GM21717 (cell line): ENCODE data around the gene CYYR1.
"Not testable (repeated sequence)": the region's sequence is repeated elsewhere in the genome, so short reads cannot be mapped to it uniquely, and the experiment has no call there.

ENCODE experiments used
- ATAC-seq: cut with Tn5 transposase; IDR thresholded peaks from one replicate; pipeline ENCODE4 v1.9.1; 2021; ENCODE audit warnings: mild to moderate bottlenecking, moderate library complexity; ENCODE audit not compliant: unreplicated experiment

The CYYR1 gene

GRCh38 chr21:26491663-26492062 lies 81.4 kb downstream of the CYYR1 start:
- no peak for ATAC-seq

DNA sequence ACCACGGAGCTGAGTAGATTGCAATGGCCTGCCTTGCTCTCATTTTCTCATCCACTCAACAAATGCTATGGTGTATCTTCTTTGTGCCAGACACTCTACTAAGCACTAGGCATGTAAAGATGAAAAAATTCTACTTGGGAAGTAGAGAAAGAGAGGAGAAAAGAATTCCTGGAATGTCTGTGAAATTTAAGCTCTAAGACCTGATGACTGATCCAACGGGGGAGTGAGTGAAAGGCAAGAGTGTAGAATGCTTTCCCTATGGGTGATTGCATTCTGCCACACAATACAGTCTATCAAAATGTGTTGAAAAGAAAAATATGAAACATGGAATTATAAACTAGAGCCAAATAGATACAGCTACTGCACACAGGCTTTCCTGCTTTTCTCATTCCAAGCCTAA lies 82.3 kb downstream of the CYYR1 start:
- ATAC-seq = no peak

DNA sequence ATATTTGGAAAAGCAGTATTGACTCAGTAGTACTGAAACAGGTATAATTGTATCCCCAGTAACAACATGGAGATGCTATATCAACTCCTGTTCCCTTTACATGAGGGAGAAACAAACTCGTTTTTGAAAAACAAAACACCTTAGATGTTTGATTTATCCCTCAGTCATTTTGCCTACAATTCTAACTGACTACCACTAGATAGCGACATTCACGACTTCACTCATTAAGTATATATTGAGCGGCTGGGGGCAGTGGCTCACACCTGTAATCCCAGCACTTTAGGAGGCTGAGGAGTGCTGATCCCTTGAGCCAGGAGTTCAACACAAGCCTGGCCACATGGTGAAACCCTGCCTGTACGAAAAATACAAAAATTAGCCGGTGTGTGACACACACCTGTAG lies 83.3 kb downstream of the CYYR1 start:
- ATAC-seq = no peak

DNA sequence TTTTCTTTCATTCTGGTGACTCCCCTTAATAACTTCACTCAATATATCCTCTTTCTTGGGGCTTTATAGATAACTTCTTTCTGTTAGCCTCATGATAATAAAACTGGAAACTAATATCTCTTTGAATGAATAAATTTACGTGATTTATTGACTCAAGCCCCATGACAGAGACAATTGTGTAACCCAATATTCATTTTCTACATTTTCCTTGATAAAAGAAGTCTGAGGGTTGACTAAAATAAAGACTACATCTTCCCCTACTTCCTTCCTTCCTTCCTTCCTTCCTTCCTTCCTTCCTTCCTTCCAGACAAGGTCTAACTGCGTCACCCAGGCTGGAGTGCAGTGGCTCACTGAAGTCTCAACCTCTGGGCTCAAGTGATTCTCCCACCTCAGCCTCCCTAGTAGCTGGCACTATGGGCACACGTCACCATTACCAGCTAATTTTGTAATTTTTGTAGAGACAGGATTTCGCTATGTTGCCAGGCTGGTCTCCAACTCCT lies 85.1 kb downstream of the CYYR1 start:
- no peak for ATAC-seq

- ATAC-seq = no peak
Observed at GRCh38 chr21:26473471-26473870, 99.6 kb downstream of the CYYR1 start.

- no peak for ATAC-seq
Observed at GRCh38 chr21:26471099-26471471, 102.0 kb downstream of the CYYR1 start.

DNA sequence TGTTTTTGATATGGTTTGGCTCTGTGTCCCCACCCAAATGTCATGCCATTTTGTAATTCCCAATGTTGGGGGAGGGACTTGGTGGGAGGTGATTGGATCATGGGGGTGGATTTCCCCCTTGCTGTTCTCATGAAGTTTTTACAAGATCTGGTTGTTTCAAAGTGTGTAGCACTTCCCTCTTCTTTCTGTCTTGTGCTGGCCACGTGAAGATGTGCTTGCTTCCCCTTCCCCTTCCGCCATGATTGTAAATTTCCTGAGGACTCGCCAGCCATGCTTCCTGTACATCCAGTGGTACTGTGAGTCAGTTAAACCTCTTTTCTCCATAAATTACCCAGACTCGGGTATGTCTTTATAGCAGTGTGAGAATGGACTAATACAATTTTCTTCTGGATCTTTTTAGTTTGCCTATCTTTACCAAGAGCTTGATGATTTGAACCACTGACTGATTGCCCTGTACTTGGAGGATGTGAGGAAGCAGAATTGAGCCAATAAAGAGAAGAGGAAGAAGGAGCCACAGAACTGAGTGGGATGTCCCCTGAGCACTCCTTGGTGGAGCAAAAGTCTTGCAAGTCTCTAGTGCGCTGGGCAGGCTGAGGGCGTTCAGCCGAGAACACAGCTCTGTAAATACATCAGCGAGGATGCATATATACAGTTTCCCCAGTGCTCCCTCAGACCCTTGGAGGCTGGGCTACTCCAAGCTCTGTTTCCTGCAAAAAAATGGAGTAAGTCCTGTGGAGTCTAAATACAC lies 102.6 kb downstream of the CYYR1 start:
- ATAC-seq = no peak

DNA sequence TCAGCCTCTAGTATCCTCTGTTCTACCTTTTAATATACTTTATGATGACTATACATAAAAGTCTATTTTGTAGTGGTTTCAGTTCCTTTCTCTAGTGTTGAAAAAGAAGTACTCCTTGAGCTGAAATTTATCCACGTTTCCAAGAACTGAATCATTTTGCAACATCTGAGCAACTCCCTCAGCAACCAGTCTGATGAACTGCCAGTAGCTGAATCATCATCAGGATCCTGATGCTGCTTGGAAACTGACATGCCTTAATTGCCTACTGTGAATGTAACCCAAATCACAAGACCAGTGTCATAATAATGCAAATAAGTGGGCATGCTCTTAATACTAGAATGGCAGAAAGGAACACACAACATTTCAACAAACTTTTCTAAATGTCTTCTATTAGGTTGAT lies 103.3 kb downstream of the CYYR1 start:
- ATAC-seq = no peak

DNA sequence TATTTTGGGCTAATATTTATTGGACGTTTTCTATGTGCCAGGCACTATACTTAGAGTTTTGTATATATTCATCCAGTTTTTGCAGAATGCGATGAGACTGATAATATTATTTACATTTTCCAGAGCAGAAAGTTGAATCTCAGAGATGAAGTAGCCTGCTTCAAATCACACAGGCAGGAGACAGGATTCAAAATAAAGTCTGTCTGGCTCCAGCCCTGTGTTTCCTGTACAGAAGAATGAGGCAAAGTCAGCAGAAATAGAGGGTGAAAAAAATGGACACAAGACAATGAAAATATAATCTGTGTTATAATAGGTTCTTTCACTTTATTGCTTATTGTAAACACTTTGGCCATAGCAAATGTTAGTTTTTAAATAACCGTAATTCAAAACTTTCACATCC lies 107.2 kb downstream of the CYYR1 start:
- no peak for ATAC-seq

GRCh38 chr21:26461500-26461899 lies 111.6 kb downstream of the CYYR1 start:
- ATAC-seq = no peak

GRCh38 chr21:26460621-26461020 lies 112.5 kb downstream of the CYYR1 start:
- no peak for ATAC-seq

DNA sequence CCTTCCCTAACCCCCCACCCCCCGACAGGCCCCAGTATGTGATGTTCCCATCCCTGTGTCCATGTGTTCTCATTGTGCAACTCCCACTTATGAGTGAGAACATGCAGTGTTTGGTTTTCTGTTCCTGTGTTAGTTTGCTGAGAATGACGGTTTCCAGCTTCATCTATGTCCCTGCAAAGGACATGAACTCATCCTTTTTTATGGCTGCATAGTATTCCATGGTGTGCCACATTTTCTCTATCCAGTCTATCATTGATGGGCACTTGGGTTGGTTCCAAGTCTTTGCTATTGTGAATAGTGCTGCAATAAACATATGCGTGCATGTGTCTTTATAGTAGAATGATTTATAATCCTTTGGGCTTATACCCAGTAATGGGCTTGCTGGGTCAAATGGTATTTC lies 114.2 kb downstream of the CYYR1 start:
- ATAC-seq = not testable (repeated sequence)

- no peak for ATAC-seq
Observed at GRCh38 chr21:26457817-26458216, 115.3 kb downstream of the CYYR1 start.

DNA sequence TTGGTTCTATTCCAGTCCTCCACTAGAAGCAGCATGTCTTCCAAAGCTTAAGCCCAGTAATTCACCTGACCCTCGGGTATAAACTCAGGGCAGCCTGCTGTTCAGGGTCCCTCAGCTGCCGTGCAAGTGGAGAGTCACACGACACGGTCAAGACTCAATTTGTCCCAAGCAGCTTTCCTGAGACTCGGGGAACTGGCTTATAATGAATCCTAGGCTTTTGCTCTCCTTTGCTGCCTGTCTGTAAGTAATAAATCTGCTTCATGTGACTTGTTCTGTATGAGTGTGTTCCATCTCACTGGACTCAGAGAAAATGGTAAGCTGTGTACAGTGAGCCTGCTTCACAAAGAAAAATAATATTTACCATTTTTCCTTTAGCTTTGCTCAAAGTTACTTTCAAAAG lies 119.8 kb downstream of the CYYR1 start:
- no peak for ATAC-seq

DNA sequence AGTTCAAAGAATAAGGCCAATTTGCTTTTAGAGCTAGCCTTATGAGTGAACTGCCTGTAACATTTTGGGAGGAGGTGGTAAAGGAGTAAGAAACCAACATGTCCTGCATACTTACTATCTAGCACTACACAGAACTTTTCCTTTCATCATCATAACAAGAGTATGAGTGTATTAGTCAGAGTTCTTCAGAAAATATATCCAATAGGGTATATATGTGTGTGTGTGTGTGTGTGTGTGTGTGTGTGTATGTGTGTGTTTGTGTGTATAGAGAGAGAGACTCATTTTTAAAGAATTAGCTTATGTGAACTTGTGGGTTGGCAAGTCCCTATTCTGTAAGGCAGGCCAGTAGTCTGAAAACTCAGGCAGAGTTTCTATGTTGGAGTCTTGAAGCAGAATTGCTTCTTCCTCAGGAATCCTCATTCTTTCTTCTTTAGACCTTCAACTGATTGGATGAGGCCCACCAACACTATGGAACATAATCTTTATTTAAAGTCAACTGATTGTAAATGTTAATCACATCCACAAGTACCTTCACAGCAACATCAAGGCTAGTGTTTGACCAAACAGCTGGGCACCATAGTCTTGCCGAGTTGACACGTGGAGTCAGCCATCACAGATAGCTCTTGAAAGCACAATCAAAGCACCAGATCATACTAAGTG lies 121.9 kb downstream of the CYYR1 start:
- no peak for ATAC-seq

DNA sequence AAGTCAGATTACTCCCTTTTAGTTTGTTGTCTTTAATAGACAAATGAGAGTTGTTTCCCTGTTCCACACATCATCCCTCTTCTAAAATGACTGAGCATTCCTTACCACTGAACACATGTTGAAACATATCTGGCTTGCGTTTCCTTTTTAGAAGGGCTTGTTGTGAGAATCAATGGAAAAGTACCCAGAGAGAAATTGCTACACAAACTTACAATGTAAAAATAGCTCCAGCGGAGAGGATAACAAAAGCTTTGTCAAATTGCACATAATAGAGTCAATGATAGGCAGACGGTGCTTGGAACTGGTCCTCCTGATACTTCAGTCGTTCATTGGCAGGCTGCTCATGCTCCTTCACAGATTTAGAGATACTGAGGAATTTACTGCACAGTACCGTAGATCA lies 123.9 kb downstream of the CYYR1 start:
- ATAC-seq = no peak

- no peak for ATAC-seq
Observed at GRCh38 chr21:26448751-26449150, 124.3 kb downstream of the CYYR1 start.

- no peak for ATAC-seq
Observed at GRCh38 chr21:26447932-26448475, 125.1 kb downstream of the CYYR1 start.

DNA sequence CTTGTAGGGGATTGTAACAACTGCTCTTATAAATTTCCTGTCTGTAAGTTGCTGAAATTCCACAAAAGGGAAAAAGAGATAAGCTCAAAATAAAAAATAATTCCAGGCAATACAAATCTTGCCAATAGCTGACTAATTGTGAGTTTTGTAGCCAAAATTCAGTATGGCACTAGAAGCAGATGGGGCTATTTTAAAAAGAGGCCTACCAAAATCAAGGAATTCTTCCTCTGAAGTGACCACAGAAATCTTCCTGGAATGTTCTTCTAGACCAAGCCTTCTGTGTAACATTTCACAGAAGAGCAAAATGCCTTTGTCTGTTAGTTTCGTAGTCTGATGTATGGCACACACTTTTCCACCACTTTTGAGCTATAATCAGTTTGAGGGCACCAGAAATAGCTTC lies 127.6 kb downstream of the CYYR1 start:
- ATAC-seq = no peak

DNA sequence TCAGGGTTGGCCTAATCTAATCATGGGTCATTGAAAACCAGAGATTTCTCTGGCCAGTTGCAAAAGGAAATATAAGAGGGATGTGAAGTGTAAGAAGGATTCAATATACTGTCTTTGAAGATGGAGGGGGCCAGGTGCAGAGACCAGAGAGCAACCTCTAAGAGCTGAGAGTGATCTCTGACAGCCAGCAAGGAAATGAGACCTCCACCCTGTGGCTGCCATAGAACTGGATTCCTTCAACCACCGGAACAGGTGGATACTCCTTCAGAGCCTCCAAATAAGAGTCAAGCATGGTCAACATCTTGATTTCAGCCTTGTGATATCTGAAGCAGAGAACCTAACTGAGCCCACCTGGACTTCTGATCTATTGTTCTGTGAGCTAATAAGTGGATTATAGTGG lies 128.4 kb downstream of the CYYR1 start:
- ATAC-seq = no peak

- ATAC-seq = no peak
Observed at GRCh38 chr21:26443867-26444266, 129.2 kb downstream of the CYYR1 start.

DNA sequence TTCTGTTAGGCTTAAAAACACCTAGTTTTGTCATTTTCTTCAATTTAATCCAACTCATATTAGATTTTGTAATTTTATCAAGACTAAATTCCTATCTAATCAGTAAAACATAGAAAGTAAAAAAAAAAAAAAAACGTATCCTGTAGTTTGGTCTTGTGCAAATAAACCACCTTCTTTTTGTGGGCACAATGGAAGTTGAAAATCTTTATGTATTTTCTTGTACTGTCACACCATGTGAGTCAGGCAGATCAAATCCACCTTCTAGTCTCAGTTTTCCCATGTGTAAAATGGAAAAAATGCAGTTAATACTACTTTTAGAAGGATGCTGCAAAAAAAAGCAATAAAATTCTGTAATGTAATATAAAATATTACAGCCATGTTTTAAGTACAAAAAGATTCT lies 129.8 kb downstream of the CYYR1 start:
- no peak for ATAC-seq
